Germinal center (tissue), 1 donor: ENCODE results near the gene DYNC2LI1.

Source experiments
- DNase-seq: peaks from one replicate; pipeline ENCODE4 v3.0.0; 2012; ENCODE audit warnings: mixed read lengths, low spot score

Gene DYNC2LI1

DNA sequence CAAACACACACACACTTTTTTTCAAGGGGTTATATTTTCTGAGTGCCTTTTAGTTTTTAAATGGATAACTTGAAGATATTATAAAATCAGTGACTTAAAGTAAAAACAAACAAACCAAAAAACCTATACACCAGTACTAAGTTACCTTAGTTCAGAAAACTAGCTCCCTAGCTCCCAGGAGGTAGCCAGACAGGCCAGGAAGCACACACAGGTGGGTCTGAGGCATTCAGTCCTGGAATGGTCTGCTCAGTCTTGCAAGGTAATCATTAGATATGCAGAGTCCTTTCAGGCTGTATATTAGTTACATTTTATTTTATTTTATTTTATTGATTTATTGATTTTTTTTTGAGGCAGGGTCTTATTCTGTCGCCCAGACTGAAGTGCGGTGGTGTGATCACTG, 10.7 kb upstream of the DYNC2LI1 start:
- no peak for DNase-seq

GRCh38 chr2:43764086-43764705, 9.6 kb upstream of the DYNC2LI1 start:
- no peak for DNase-seq

- DNase-seq: no peak
Observed at GRCh38 chr2:43766006-43766405, 7.8 kb upstream of the DYNC2LI1 start.

GRCh38 chr2:43774617-43775016, 778 bp downstream of the DYNC2LI1 start:
- no peak for DNase-seq

DNA sequence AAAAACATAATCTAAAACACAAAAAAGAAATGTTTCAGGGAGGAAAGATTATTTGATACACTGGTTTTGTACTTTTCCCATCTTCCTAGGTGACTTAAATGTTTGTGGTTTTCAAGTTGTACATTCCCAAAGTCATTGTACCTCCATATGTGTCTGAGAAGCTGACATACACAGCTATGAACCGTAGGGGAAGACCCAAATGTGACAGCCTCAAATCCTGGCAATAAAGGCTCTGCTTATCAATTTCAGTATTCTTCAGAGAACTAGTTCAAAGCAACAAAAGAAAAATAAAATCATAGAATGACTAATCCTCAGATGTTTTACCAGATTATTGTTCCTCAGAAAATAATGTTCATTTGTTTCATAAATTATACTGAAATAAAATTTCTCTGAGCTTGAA, 2.5 kb downstream of the DYNC2LI1 start:
- DNase-seq: no peak

GRCh38 chr2:43777306-43777926, 3.6 kb downstream of the DYNC2LI1 start:
- DNase-seq: no peak

GRCh38 chr2:43778233-43778632, 4.4 kb downstream of the DYNC2LI1 start:
- DNase-seq: no peak

DNA sequence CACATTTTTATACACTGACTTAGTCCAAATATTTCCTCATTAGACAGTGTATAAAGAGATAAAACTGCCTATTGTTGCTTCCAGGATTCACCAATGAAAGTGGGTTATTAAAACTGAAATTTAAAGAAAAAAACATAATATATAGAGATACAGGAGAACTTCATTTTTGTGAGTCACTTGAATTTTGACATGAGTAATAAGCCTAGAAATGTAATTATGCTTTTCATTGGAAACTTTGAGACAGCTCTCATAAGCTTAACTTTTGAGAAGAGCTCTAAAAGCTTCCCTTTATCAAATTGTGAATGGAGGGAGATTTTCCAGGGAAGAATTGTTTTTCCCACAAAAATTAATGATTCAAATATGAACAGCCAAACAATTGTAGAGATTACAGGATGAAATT, 14.1 kb downstream of the DYNC2LI1 start:
- DNase-seq: no peak

DNA sequence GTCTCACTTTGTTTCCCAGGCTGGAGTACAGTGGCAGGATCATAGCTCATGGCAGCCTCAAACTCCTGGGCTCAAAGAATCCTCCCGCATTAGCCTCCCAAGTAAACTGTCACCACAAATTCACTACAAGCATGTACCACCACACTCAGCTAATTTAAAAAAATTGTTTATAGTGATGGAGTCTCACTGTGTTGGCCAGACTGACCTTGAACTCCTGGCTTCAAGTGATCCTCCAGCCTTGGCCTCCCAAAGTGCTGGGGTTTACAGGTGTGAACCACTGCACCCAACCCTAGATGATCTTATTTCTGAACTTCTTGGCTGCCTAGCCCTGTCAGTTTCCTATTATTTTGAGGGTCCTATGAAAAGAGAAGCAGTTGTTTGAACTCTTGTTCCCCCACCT, 14.8 kb downstream of the DYNC2LI1 start:
- no peak for DNase-seq

- no peak for DNase-seq
Observed at GRCh38 chr2:43790147-43790546, 16.3 kb downstream of the DYNC2LI1 start.

DNA sequence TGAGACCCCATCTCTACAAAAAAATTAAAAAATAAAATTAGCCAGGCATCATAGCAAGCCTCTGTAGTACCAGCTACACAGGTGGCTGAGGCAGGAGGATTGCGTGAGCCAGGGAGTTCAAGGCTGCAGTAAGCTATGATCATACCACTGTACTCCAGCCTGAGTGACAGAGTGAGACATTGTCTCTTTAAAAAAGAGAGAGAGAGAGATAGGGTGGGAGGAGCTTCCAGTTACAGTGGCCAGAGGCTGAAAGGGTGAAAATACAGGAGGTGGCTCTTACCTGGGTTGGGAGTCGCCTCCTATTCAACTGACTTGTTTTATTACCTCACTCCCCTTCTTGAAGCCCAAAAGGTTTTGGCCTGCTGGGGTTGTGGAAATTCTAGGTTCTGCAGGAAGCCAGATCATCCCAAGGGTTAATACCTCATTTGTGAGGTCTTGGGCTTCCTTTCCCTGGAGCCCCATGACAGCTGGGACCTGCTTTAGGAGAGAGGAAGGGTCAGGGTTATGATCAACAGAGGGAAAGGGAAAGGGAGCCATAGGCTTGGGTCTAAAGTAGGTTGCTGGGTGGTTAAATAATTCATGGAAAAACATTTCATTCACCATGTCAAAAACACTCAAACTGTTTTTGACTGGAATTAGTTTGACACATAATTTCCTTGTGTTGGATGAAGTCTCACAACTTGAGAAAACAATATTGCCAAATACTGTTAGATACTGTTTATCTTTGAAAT, 17.4 kb downstream of the DYNC2LI1 start:
- no peak for DNase-seq

DNA sequence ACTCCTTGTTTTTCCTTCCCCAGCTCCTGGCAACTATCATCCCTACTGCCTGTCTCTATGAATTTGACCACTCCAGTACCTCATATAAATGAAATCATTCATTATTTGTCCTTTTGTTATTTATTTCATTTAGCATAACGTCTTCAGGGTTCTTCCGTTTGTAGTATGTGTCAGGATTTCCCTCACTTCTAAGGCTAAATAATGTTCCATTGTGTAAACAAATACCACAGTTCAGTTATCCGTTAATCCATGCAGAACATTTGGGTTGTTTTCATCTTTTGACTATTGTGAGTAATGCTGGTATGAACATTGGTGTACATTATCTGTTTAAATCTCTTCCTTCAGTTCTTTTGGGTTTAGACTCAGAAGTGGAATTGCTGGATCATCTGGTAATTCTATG, 18.8 kb downstream of the DYNC2LI1 start:
- DNase-seq: no peak

DNA sequence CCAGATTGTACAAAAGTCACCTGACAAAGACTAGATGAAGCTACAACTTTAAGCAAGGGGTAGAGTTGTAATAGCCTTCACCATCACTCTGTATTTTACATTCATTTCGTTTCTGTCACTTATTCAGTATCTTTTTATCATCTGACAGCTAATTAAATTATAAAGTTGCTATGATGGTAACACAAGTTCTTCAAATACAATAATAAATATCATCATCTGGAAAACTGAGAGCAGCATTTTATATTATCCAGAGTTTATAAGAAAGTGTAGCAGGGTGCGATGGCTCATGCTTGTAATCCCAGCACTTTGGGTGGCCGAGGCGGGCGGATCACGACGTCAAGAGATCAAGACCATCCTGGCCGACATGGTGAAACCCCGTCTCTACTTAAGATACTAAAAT, 21.1 kb downstream of the DYNC2LI1 start:
- DNase-seq: no peak

DNA sequence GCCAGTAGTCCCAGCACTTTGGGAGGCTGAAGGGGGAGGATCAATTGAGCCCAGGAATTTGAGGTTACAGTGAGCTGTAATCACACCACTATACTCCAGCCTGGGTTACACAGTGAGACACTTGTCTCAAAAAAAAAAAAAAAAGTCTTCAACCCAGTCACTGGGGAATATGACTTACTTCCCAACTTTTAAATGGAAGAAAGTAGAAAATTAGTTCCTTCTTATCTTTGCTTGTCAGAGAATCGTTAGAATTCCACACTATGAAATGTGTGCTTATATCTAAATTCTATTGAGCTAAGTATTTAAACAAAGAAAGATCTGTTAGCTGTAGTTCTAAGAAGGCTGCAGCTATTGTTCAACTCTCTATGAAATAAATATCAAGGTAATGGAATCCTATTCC, 22.4 kb downstream of the DYNC2LI1 start:
- no peak for DNase-seq

GRCh38 chr2:43798300-43798699, 24.5 kb downstream of the DYNC2LI1 start:
- peak; percentile 14 for DNase-seq

- no peak for DNase-seq
Observed at GRCh38 chr2:43800894-43801293, 27.1 kb downstream of the DYNC2LI1 start.

DNA sequence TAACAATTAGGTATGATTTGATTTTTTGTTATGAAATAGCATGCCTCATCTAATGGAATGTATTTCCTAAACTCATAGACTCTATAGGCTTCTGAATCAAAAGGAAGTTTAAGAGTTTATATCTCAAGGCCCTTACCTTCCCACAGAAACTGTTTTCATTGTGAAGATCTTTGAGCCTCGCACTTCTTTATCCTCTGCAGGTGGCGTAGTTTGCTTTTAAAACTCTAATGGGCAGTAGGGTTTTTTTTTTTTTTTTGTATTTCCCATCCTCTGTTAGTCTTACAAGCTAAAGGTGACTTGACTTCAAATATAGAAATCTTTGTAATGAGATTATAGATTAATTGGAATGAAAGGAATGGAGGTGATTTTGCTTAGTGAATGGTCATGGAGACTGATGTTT, 28.3 kb downstream of the DYNC2LI1 start:
- no peak for DNase-seq

GRCh38 chr2:43803113-43803512, 29.3 kb downstream of the DYNC2LI1 start:
- no peak for DNase-seq

DNA sequence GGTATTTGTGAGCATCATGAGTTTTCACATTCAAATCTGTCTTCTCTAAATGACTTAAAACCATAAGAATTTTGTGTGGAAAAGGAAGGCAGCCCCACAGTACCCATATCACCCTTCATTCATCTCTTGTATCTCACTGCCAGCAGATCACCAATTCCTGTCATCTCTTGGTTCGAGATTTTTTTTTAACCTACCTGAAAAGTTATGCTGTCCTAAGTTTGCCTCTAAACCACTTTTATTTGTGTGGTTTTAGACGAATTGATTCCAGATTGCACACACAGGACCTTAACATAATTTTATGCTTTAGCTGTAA, 32.8 kb downstream of the DYNC2LI1 start:
- DNase-seq: no peak

DNA sequence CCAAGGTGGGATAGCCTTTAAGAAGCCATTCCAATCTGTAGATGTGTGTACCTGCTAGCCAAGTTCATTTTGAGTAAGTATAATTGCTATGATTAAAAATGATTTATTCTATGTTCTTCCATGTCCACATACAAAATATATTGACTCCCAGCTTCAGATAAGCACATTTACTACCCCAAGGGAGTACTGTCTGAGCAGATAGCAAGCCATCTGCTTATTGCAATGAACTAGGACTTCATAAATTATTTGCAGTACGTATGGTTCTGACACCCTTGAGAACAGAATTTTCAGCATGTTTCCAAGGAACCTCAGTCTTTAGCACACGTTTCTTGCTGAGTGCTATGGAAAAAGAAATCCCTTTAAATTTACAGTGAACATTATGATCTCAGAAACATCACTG, 36.6 kb downstream of the DYNC2LI1 start:
- DNase-seq: no peak

GRCh38 chr2:43810888-43811287, 37.0 kb downstream of the DYNC2LI1 start:
- no peak for DNase-seq

GRCh38 chr2:43812006-43812405, 38.2 kb downstream of the DYNC2LI1 start:
- no peak for DNase-seq

- DNase-seq: no peak
Observed at GRCh38 chr2:43812947-43813346, 39.1 kb downstream of the DYNC2LI1 start.

DNA sequence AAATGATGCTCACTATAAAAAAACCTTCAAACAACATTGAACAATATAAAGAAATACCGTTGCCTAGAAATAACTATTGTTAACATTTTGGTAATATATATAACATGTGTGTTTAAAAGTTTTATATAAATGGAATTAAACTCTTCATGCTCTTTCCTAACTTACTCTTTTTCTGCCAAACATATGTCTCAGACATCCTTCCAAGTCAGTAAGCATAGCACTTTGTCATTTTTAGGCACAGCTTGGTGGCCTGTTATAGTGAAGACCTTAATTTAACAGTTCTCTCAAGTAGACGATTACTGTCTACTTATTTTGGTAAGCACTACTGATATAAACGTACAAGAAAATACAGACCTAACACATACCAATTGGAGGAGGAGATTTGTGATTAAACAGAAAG, 40.9 kb downstream of the DYNC2LI1 start:
- no peak for DNase-seq
